Measurements from ENCODE around the gene KIRREL1.

DNA sequence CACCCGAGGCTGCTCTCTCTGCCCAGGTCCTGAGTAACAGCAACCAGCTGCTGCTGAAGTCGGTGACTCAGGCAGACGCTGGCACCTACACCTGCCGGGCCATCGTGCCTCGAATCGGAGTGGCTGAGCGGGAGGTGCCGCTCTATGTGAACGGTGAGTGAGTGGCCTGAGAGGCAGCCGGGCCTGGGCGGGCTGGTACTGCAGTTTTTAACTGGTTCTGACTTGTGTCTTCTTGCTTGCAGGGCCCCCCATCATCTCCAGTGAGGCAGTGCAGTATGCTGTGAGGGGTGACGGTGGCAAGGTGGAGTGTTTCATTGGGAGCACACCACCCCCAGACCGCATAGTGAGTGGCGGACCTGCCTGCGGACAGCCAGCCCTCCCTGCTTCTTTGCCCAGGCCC lies 96.0 kb downstream of the KIRREL1 start:
- no peak for TF ChIP-seq ZNF274 (IDR thresholded peaks at IDR 0.05; ENCODE audit: low read depth, low read length)
- no peak for TF ChIP-seq SUZ12 (IDR thresholded peaks at IDR 0.05; ENCODE audit: extremely low read depth, insufficient read depth, insufficient read length)

Measured in NT2/D1 (cell line).